Neural cell (in vitro differentiated cells): ENCODE results near the gene SERPINE1. TPM values are rescaled to one million over a fixed set of nuclear protein-coding genes. Genes with fewer than 3 reads are reported as not detected.

Source experiments
- H2AFZ ChIP-seq: fragments of 200-600, 300-800 bp; sonication (generic), shearing (Covaris generic); 2 replicates; pipeline ENCODE4 v1.6.0; 2014; ENCODE audit warnings: low read depth, mild to moderate bottlenecking, antibody characterized with exemption, low read length, moderate library complexity
- H3F3A ChIP-seq: fragments of 200-600 bp; shearing (Covaris generic); 2 replicates; pipeline ENCODE4 v1.6.1; 2016; ENCODE audit warnings: mild to moderate bottlenecking, moderate library complexity, mixed read lengths, antibody characterized with exemption, low read length; ENCODE audit not compliant: insufficient read depth, poor library complexity, severe bottlenecking
- H3K27ac ChIP-seq: fragments of 200-600, 300-800 bp; sonication (generic), shearing (Covaris generic); 2 replicates; pipeline ENCODE4 v1.5.1; 2014; ENCODE audit warnings: mild to moderate bottlenecking, low read length, moderate library complexity
- H3K27me3 ChIP-seq: fragments of 300-800, 200-600 bp; sonication (generic), shearing (Covaris generic); 2 replicates; pipeline ENCODE4 v1.6.0; 2014; ENCODE audit warnings: mild to moderate bottlenecking, low read depth, low read length, moderate library complexity; ENCODE audit not compliant: insufficient read depth
- H3K36me3 ChIP-seq: fragments of 300-800, 200-600 bp; sonication (generic), shearing (Covaris generic); 2 replicates; pipeline ENCODE4 v1.5.1; 2014; ENCODE audit warnings: mild to moderate bottlenecking, antibody characterized with exemption, low read length, moderate library complexity; ENCODE audit not compliant: insufficient read depth
- H3K4me2 ChIP-seq: fragments of 300-800, 200-600 bp; sonication (generic), shearing (Covaris generic); 2 replicates; pipeline ENCODE4 v1.6.0; 2014; ENCODE audit warnings: mild to moderate bottlenecking, low read length
- H3K4me3 ChIP-seq: fragments of 300-800, 200-600 bp; sonication (generic), shearing (Covaris generic); 2 replicates; pipeline ENCODE4 v1.5.1; 2014; ENCODE audit warnings: mild to moderate bottlenecking, low read length, moderate library complexity
- H3K79me2 ChIP-seq: fragments of 200-600 bp; shearing (Covaris generic); replicated peaks from 2 replicates; pipeline ENCODE4 v1.6.0; 2014; ENCODE audit warnings: mild to moderate bottlenecking, low read length, moderate library complexity; ENCODE audit not compliant: insufficient read depth
- H3K9ac ChIP-seq: fragments of 300-800, 200-600 bp; sonication (generic), shearing (Covaris generic); 2 replicates; pipeline ENCODE4 v1.6.1; 2016; ENCODE audit warnings: mild to moderate bottlenecking, low read length, mixed read lengths
- H3K9me2 ChIP-seq: fragments of 200-600 bp; shearing (Covaris generic); 2 replicates; pipeline ENCODE4 v1.6.1; 2016; ENCODE audit warnings: mild to moderate bottlenecking, low read length, mixed read lengths; ENCODE audit not compliant: insufficient read depth
- H3K9me3 ChIP-seq: fragments of 200-600, 300-800 bp; sonication (generic), shearing (Covaris generic); 2 replicates; pipeline ENCODE4 v1.6.1; 2016; ENCODE audit warnings: mild to moderate bottlenecking, mixed run types, low read length, moderate library complexity, mixed read lengths
- H4K20me1 ChIP-seq: fragments of 200-600 bp; shearing (Covaris generic); 2 replicates; pipeline ENCODE4 v1.6.1; 2016; ENCODE audit warnings: mild to moderate bottlenecking, mixed run types; ENCODE audit not compliant: insufficient read depth
- CTCF ChIP-seq: fragments of 450-650 bp; IDR thresholded peaks from 2 replicates; pipeline ENCODE4 v1.5.1; 2014; ENCODE audit warnings: antibody characterized with exemption, mild to moderate bottlenecking, moderate library complexity; ENCODE audit not compliant: poor library complexity, severe bottlenecking
- EP300 ChIP-seq: fragments of 450-650 bp; conservative IDR thresholded peaks from 2 replicates; pipeline ENCODE4 v1.6.1; 2014; ENCODE audit warnings: antibody characterized with exemption, mild to moderate bottlenecking, moderate library complexity; ENCODE audit not compliant: poor library complexity, severe bottlenecking
- EZH2 ChIP-seq: fragments of 200-600, 300-800 bp; shearing (Covaris generic), sonication (generic); IDR thresholded peaks from 2 replicates; pipeline ENCODE4 v1.6.1; 2014; ENCODE audit warnings: antibody characterized with exemption, low read length, borderline replicate concordance, mild to moderate bottlenecking; ENCODE audit not compliant: insufficient read depth, poor library complexity, severe bottlenecking
- MXI1 ChIP-seq: fragments of 450-650 bp; conservative IDR thresholded peaks from 2 replicates; pipeline ENCODE4 v1.6.1; 2014; ENCODE audit warnings: antibody characterized with exemption, mild to moderate bottlenecking; ENCODE audit not compliant: poor library complexity, severe bottlenecking
- POLR2AphosphoS5 ChIP-seq: IDR thresholded peaks from 2 replicates; pipeline ENCODE4 v1.6.1; 2012
- RAD21 ChIP-seq: fragments of 450-650 bp; conservative IDR thresholded peaks from 2 replicates; pipeline ENCODE4 v1.6.1; 2014; ENCODE audit warnings: antibody characterized with exemption, mild to moderate bottlenecking, moderate library complexity
- SMC3 ChIP-seq: fragments of 450-650 bp; conservative IDR thresholded peaks from 2 replicates; pipeline ENCODE4 v1.6.1; 2014; ENCODE audit warnings: antibody characterized with exemption, mild to moderate bottlenecking, moderate library complexity; ENCODE audit not compliant: poor library complexity
- TAF1 ChIP-seq: IDR thresholded peaks from 2 replicates; pipeline ENCODE4 v1.6.1; 2012; ENCODE audit warnings: low read depth
- polyA plus RNA-seq: library from polyadenylated mRNA; depleted of rRNA; stranded (reverse); fragments of >200 nt; gene quantifications from 2 replicates; pipeline ENCODE4 v1.2.3, GENCODE V29; 2014
- small RNA-seq, 3 experiments: library from RNA; depleted of rRNA; stranded (forward); fragments of <200 nt; gene quantifications; one replicate each; pipeline ENCODE3, GENCODE V24; 2012
- TF ChIP-seq, protein P1 (sequence below): IDR thresholded peaks from 2 replicates; pipeline ENCODE4 v1.6.1; 2012; ENCODE audit warnings: borderline replicate concordance

Gene SERPINE1
- polyA plus RNA-seq, 1 donor from 2014 or later = 0.12 TPM

DNA sequence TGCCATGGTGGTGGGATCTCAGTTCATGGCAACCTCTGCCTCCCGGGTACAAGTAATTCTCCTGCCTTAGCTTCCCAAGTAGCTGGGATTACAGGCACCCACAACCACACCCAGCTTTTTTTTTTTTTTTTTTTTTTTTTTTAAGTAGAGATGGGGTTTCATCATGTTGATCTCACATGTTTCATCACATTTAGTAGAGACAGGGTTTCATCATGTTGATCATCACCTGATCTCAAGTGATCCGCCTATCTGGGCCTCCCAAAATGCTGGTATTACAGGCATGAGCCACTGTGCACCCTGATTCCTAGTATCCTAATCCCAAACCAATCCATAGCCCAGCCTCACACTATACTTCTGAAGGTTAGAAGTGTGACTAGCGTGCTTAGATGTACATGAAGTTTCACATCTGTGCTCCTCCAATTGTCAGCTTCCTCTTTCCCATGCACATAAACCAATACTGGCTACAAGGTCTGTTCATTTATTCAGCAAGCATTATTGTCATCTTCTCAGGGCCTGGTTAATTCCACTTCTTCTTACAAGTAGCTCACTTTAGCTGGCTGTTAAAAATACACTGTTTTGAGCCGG is 60.0 kb downstream of the SERPINE1 start:
- H3K4me3 ChIP-seq = no peak overlapping the region
- TF ChIP-seq CTCF = no peak
- no peak for TF ChIP-seq TAF1
- no peak for TF ChIP-seq RAD21
- TF ChIP-seq EP300 = no peak
- TF ChIP-seq POLR2AphosphoS5 = no peak
- TF ChIP-seq EZH2 = no peak
- TF ChIP-seq MXI1 = no peak
- no peak for TF ChIP-seq SMC3
- TF ChIP-seq, protein P1, sequence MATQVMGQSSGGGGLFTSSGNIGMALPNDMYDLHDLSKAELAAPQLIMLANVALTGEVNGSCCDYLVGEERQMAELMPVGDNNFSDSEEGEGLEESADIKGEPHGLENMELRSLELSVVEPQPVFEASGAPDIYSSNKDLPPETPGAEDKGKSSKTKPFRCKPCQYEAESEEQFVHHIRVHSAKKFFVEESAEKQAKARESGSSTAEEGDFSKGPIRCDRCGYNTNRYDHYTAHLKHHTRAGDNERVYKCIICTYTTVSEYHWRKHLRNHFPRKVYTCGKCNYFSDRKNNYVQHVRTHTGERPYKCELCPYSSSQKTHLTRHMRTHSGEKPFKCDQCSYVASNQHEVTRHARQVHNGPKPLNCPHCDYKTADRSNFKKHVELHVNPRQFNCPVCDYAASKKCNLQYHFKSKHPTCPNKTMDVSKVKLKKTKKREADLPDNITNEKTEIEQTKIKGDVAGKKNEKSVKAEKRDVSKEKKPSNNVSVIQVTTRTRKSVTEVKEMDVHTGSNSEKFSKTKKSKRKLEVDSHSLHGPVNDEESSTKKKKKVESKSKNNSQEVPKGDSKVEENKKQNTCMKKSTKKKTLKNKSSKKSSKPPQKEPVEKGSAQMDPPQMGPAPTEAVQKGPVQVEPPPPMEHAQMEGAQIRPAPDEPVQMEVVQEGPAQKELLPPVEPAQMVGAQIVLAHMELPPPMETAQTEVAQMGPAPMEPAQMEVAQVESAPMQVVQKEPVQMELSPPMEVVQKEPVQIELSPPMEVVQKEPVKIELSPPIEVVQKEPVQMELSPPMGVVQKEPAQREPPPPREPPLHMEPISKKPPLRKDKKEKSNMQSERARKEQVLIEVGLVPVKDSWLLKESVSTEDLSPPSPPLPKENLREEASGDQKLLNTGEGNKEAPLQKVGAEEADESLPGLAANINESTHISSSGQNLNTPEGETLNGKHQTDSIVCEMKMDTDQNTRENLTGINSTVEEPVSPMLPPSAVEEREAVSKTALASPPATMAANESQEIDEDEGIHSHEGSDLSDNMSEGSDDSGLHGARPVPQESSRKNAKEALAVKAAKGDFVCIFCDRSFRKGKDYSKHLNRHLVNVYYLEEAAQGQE = no peak
- no peak overlapping the region for H3K27ac ChIP-seq
- no peaks in the 10 kb centered on the region for H3K9me2 ChIP-seq
- no peak overlapping the region for H3K9ac ChIP-seq
- H3K4me2 ChIP-seq = no peak overlapping the region
- no peaks in the 10 kb centered on the region for H4K20me1 ChIP-seq
- no peaks in the 10 kb centered on the region for H3K79me2 ChIP-seq
- no peaks in the 10 kb centered on the region for H3F3A ChIP-seq
- no peaks in the 10 kb centered on the region for H3K9me3 ChIP-seq
- no peaks in the 10 kb centered on the region for H3K27me3 ChIP-seq
- no peaks in the 10 kb centered on the region for H3K36me3 ChIP-seq
- H2AFZ ChIP-seq = no peak overlapping the region

Small RNAs within 50 kb of the gene (small RNA-seq; reads per million reads assigned to genes)
- gene MIR4653 = 0 reads per million in 3 experiments

Other genes starting within 250 kb of the SERPINE1 start
- gene UFSP1, start 237.4 kb upstream of the SERPINE1 start, polyA plus RNA-seq = 2.4 and 5.0 TPM in 2 replicates
- 12.2 and 14.3 TPM in 2 replicates for gene ACHE, start 231.2 kb upstream of the SERPINE1 start, polyA plus RNA-seq
- gene MUC3A, start 177.6 kb upstream of the SERPINE1 start, polyA plus RNA-seq = not detected in 2 replicates
- gene MUC12, start 157.5 kb upstream of the SERPINE1 start, polyA plus RNA-seq = not detected in 2 replicates
- gene MUC17, start 107.0 kb upstream of the SERPINE1 start, polyA plus RNA-seq = not detected in 2 replicates
- gene TRIM56, start 41.6 kb upstream of the SERPINE1 start, polyA plus RNA-seq = 0.01 and 0.12 TPM in 2 replicates
- 344 and 389 TPM in 2 replicates for gene AP1S1, start 27.4 kb downstream of the SERPINE1 start, polyA plus RNA-seq
- gene VGF, start 38.5 kb downstream of the SERPINE1 start, polyA plus RNA-seq = 36.8 and 39.3 TPM in 2 replicates
- gene NAT16, start 53.2 kb downstream of the SERPINE1 start, polyA plus RNA-seq = 4.0 and 4.5 TPM in 2 replicates
- not detected in 2 replicates for gene MOGAT3, start 73.9 kb downstream of the SERPINE1 start, polyA plus RNA-seq
- 17.9 and 19.2 TPM in 2 replicates for gene PLOD3, start 90.5 kb downstream of the SERPINE1 start, polyA plus RNA-seq
- 160 and 176 TPM in 2 replicates for gene ZNHIT1, start 91.1 kb downstream of the SERPINE1 start, polyA plus RNA-seq
- 8.9 and 10.9 TPM in 2 replicates for gene CLDN15, start 110.7 kb downstream of the SERPINE1 start, polyA plus RNA-seq
- gene FIS1, start 118.0 kb downstream of the SERPINE1 start, polyA plus RNA-seq = 322 and 339 TPM in 2 replicates
- gene IFT22, start 194.7 kb downstream of the SERPINE1 start, polyA plus RNA-seq = 50.9 TPM in 2 replicates
- 36.6 and 39.0 TPM in 2 replicates for gene COL26A1, start 235.8 kb downstream of the SERPINE1 start, polyA plus RNA-seq